HL-60 (cell line): ENCODE data around the gene NEDD4L.

Source experiments
- CTCF ChIP-seq: IDR thresholded peaks from one replicate; pipeline ENCODE4 v1.5.1; 2011; ENCODE audit warnings: low read length, control low read depth, inconsistent platforms; ENCODE audit not compliant: insufficient read depth
- GABPA ChIP-seq: IDR thresholded peaks from 2 replicates; pipeline ENCODE4 v1.6.1; 2012; ENCODE audit warnings: low read depth
- REST ChIP-seq: IDR thresholded peaks from 2 replicates; pipeline ENCODE4 v1.6.1; 2012; ENCODE audit warnings: low read depth; ENCODE audit not compliant: insufficient replicate concordance

- no peak for TF ChIP-seq CTCF
- TF ChIP-seq REST = no peak
- TF ChIP-seq GABPA = no peak
Observed at GRCh38 chr18:58119819-58120218, 75.8 kb downstream of the NEDD4L start.
